ENCODE results near the gene NEK7.

GRCh38 chr1:198270273-198270828 is 113.6 kb downstream of the NEK7 start:
- TF ChIP-seq, protein P1, sequence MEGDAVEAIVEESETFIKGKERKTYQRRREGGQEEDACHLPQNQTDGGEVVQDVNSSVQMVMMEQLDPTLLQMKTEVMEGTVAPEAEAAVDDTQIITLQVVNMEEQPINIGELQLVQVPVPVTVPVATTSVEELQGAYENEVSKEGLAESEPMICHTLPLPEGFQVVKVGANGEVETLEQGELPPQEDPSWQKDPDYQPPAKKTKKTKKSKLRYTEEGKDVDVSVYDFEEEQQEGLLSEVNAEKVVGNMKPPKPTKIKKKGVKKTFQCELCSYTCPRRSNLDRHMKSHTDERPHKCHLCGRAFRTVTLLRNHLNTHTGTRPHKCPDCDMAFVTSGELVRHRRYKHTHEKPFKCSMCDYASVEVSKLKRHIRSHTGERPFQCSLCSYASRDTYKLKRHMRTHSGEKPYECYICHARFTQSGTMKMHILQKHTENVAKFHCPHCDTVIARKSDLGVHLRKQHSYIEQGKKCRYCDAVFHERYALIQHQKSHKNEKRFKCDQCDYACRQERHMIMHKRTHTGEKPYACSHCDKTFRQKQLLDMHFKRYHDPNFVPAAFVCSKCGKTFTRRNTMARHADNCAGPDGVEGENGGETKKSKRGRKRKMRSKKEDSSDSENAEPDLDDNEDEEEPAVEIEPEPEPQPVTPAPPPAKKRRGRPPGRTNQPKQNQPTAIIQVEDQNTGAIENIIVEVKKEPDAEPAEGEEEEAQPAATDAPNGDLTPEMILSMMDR (IDR thresholded peaks at IDR 0.05): no peak
- TF ChIP-seq POLR2A (IDR thresholded peaks at IDR 0.05): no peak

Measured in uterus (tissue), 2 donors.